GM18868 (cell line): ENCODE data around the gene UBE4B.
"Not testable (repeated sequence)": the region's sequence is repeated elsewhere in the genome, so short reads cannot be mapped to it uniquely, and the experiment has no call there.

Source experiments
- ATAC-seq: cut with Tn5 transposase; IDR thresholded peaks from one replicate; pipeline ENCODE4 v1.9.1; 2021; ENCODE audit warnings: mild to moderate bottlenecking, moderate library complexity; ENCODE audit not compliant: unreplicated experiment

Gene UBE4B

DNA sequence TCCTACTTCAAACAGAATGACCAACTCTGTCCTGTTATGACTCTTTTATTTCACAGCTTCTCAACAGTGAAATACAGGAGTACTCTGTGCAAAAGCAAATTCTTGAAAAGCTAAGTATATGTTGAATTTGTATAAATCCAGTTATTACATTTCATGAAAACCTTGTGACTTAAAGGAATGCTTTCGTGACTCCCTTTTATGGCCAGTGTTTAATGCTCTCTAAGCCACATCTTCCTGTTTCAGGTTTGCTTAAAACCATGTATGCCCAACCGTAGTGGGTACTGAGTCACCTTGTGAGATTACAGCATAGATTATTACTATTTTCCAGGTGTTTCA, 137.4 kb downstream of the UBE4B start:
- peak; percentile 46 for ATAC-seq

DNA sequence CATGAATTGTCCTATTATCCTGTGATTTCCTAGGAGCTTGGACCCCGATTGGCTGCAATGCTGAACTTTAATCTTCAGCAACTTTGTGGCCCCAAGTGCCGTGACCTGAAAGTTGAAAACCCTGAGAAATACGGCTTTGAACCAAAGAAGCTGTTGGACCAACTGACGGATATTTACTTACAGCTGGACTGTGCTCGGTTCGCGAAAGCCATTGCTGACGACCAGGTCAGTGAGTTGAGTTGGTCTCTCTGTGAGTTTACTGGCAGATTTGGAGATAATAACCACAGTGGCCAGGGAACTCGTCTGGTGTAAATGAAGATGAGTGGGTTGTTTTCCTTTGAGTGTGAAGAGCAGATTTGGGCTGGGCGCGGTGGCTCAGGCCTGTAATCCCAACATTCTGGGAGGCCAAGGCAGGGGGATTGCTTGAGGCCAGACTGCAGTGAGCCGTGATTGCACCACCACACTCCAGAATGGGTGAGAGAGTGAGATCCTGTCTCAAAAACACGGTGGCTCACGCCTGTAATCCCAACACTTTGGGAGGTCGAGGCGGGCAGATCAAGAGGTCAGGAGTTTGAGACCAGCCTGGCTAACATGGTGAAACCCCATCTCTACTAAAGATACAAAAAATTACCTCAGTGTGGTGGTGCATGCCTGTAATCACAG, 138.5 kb downstream of the UBE4B start:
- ATAC-seq, result no peak

DNA sequence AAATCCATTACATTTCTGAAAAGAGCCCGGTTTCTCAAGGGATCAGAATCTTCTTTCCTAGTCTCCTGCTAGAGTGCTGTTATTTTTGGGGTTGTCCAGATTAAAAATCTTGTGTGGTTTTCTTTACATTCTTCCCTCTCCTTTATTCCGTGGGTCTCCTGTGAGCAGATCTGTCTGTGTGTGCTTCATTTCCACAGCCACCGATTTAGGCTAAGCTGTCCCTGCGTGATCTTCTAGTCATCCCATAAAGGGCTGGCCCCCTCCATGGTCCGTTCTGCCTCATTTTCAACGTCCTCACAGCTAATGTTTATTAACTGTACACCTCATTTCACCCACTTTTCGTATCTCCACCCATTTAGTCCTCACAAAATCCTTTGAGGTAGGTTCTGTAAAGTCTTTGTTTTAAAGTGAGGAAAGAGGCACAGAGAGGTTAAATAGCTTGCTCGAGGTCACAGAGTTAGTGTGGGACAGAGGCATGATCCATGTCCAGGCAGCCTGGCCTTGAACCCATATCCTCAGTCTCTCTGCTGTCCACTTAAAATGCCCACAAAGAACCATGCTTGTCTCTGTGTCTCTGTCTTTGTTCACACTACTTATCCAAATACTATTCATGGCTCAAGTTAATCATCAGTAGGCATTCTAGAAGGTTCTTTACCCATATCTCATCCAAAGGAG, 139.4 kb downstream of the UBE4B start:
- no peak for ATAC-seq

DNA sequence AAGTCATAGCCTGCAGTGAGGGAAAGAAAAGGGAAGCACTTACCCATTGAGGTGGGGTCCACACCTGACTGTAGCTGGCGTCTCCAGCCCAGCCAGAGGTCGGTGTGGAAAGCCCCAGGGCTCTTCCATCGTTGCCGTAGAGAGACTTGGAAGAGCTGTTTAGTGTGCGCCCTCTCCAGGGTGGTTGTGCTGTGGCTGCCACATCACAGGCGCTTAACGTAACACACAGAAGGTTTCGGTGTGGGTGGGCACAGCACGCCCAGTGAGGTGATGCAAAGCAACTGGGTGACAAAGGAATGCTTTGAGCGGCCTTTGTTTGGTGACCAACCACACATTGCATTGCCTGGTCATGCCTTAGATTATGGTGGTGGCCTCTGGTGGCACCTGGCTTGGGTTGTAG, 140.8 kb downstream of the UBE4B start:
- ATAC-seq, result peak; percentile 72

DNA sequence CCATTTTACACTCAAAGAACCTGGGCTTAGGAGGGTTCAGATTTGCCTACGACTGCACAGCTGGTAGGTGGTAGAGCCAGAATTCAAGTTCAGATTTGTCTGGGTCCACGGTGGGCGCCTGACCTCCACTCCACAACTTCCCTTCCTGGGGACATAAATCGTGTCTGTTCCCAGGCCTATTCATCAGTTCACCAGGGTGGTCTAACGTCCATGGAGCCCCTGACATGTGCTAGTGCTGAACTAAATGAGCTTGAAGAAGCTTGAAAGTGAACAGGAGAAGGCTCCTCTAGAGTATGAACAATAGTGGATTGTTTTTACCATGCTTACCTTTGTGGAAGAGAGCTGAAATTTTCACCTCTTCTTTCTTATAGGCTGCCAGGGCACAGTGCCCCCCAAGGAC, 145.1 kb downstream of the UBE4B start:
- ATAC-seq, result no peak

DNA sequence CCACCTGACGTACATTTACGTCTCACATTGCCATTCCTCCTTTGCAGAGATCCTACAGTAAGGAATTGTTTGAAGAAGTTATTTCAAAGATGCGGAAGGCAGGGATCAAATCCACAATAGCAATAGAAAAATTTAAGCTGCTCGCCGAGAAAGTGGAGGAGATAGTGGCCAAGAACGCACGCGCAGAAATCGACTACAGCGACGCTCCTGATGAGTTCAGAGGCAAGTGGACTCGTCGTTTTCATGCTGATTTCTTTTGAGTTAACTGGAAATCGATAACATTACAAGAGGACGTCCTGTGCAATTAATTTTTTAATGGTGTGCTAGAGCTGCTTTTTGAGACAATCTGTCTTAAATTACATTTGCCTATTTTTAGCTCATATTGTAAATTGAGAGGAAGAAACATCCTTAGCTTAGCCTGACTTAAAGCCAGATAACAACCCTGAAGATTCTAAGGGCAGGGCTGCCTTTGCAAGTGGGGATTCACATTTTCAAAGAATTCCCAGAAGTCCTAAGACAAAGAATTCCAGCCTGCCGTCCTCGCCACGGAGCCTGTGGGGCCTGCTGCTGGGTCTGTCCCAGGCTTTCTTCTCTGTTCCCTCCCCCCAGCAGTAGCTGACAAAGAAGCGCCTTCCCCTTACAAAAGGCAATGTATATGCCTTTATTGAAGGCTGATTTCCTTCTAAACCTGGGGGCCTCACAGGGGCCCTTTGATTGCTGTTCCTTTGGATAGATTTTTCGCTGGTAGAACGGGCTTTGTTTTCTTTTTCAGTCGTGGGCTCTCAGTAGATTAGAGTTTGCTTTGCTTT, 146.0 kb downstream of the UBE4B start:
- no peak for ATAC-seq

DNA sequence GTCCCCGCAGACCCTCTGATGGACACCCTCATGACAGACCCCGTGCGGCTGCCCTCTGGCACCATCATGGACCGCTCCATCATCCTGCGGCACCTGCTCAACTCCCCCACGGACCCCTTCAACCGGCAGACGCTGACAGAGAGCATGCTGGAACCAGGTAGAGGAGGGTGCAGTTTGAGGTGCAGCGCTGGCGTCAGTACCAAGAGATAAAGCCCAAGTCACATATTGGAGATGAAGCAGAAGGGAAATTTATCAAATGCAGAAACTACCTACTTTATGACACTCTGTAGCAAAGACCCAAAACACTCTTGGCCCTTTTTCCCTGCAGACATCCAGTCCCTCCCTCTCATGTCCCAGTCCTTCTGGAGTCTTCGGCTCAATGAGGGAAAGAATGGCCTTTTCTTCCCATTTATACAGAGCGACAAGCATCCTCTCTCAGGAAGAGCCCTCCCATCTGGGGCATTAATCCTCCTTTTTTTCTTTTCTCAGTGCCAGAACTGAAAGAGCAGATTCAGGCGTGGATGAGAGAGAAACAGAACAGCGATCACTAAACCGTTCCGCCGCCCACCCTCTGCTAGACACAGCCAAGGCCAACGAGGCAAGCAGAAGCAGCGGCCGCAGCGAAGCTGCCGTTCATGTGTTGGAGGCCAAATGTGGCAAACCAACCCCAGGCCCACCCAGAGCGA, 146.8 kb downstream of the UBE4B start:
- no peak for ATAC-seq

DNA sequence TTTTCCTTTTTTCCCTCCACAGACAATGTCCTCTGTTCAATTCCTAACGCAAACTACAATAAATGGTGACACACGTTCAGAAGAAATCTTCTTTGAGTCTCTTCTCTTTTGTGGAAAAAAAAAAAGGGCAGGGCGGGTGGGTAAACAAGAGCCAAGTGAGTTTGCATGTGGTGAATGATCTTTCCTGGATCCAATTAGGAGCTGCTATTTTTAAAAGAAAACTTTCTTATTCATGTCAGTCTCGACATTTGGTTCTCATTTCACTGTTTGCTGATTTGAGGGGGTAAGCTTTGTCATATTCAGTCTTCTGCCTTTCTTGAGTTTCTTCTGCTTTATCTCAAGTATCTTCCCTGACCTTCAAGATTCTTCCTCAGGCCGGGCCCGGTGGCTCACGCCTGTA, 148.4 kb downstream of the UBE4B start:
- ATAC-seq, result no peak

DNA sequence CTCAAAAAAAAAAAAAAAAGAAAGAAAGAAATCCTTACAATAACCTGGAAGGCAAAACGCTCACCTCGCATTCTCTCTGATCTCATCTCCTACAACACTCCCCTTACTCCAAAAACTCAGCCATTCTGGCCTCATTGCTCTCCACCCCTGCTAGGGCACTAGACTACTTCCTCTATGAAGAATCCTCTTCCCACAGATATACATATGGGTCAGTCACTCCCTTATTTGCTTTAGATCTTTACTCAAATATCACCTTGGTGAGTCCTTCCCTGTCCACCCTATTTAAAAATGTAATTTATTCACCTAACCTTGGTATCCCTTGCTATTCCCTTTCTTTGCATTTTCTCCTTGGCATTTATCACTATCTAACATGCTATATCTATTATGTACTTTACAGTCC, 153.0 kb downstream of the UBE4B start:
- no peak for ATAC-seq

DNA sequence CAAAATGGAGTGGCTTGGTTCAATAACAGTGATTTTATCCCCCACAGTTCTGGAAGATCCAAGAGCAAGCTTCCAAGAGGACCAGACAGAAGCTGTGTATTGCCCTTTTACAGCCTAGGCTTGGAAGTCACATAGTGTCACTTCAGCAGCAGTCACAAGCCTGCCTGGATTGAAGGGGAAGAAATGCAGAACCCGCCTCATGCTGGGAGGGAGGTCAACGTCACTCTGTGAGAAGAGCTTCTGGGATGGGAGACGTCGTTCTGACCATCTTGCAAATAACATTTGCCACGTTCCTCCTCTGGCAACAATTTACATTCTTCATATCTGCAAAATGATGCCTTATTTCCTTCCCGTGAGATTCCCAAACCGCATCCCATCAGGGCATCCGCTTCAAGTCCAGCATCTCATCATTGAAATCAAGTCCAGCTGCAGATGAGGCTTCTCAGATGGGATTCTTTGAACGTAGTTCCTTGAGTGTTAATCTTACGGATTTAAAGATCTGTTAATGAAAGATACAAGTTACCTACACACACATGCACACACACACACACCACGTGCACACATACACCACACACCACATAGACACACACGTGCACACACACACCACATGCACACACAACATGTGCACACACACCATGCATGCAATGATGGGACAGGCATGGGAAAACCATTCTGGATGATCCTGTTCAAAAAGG, 153.7 kb downstream of the UBE4B start:
- ATAC-seq, result no peak

DNA sequence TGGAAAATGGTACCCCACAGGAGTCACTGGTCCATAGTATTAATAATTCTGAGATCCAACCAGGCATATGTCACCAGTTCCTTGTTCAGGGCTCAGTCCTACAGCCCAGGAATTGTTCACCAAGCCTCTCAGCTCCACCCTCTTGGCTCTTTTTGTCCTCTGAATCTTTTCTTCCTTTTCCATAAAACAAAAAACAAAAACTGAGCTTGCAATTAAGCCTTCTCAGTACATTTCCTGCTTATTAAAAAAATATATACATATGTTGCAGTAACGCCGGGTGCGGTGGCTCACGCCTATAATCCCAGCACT, 154.2 kb downstream of the UBE4B start:
- no peak for ATAC-seq

DNA sequence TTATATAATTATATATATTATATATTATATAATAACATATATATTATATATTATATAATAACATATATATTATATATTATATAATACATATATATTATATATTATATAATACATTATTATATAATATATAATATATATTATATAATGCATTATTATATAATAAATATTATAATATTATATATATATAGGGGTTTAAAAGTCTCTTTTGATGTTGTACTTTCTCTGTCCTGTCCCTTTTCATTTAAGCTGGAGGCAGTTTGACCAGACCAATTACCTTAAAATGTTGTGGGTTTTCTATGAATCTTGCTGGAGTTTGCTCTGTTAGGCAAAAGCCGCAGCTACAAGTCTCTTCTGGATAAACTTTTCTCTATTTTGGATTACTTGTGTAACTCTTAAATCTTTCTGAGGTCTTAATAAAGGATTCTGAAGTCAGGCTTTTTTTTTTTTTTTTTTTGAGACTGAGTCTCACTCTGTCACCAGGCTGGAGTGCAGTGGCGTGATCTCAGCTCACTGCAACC, 155.4 kb downstream of the UBE4B start:
- no peak for ATAC-seq

DNA sequence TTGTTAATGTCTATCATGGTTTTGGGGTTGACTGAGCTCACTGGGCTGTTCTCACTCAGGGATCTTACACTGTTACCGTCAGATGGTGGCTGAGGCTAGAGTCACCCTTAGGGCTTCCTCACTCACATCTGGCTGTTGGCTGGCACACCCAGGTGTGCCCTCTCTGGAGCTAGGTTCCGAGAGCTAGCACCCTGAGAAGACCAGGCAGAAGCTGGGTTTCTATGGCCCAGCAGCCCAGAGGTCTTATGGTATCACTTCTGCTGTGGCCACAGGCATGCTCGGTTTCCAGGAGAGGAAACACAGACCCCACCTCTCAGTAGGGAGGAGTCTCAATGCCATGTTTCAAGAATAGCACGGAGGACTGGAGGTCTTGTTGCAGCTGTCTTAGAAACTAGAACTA, 156.9 kb downstream of the UBE4B start:
- no peak for ATAC-seq

DNA sequence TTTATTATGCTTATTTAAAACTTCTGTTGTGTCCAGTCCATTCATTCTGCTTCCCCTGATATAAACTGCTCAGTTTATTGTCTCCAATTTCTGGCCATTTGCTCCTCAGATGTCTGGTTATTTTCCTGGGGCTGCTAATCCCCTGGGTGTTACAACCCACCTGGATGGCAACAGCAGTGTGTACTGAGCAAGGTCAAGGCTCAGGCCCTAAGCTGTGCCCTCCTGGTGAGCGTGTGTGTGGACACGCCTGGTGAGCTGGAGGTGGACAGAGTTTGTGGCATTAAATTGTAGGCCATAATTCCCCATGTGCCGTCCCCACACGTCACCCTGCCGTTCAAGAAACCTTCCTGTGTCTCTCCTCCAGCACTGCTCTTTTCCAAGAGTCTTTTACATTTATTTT, 159.5 kb downstream of the UBE4B start:
- ATAC-seq, result no peak

DNA sequence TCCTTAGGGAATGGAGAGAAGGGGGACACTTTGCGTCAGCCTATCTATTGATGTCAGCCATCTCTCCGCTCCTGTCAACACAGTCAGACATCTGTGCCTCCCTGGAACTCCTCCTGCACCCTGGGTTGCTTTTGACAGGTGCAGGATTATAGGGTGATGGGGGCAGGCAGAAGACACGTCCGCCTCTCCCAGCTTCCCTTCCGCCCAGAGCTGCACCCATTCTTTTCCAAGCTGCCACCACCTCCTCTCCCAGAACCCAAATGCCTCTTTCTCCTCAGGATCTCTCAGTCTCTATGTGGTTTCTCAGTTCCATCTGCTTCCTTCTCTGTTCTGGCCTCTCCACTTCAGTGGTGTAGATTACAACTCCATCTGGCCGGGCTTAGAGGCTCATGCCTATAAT, 160.5 kb downstream of the UBE4B start:
- no peak for ATAC-seq

DNA sequence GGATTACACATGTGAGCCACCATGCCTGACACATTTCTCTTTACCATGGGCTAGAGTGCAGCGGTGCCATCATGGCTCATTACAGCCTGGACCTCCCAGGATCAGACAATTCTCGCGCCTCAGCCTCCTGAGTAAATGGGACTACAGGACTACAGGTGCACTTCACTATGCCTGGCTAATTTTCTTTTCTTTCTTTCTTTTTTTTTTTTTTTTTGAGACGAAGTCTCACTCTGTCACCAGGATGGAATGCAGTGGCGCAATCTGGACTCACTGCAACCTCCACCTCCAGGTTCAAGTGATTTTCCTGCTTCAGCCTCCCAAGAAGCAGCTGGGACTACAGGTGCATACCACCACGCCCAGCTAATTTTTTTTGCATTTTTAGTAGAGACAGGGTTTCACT, 162.8 kb downstream of the UBE4B start:
- no peak for ATAC-seq

DNA sequence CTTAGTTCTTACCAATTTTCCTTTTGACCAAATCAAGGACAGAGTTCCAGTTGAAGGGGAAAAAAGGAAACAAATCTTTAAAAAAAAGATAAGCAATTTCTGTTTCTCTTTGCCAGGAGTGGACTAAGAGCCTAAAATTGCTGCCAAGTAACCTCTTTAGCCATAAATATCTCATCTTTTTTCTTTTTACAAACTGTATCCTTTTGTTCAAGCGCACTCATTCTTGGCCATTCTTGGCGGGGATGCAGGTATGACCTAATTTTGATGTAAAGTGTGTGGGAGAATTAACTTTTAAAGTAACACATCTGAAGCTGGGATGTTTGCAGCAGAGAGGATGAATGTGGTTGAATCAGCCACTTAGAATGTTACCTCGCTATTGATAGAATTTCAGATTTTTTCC, 164.2 kb downstream of the UBE4B start:
- ATAC-seq, result no peak

DNA sequence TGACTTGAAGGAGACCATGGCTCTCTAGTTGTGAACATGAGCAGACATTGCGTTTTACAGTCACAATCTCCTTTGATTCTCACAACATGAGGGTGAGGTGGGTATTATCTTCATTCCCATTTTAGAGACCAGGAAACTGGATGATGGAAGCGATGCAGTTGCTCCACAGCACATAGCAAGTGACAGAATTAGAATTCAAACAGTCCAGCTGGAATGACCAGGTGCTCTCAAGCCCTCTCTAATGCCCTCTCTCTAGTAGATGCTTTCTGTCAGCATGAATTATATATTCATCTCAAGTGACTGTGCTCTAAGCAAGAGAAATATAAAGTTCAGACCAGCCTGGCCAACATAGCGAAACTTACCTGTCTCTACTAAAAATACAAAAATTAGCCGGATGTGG, 167.9 kb downstream of the UBE4B start:
- no peak for ATAC-seq

DNA sequence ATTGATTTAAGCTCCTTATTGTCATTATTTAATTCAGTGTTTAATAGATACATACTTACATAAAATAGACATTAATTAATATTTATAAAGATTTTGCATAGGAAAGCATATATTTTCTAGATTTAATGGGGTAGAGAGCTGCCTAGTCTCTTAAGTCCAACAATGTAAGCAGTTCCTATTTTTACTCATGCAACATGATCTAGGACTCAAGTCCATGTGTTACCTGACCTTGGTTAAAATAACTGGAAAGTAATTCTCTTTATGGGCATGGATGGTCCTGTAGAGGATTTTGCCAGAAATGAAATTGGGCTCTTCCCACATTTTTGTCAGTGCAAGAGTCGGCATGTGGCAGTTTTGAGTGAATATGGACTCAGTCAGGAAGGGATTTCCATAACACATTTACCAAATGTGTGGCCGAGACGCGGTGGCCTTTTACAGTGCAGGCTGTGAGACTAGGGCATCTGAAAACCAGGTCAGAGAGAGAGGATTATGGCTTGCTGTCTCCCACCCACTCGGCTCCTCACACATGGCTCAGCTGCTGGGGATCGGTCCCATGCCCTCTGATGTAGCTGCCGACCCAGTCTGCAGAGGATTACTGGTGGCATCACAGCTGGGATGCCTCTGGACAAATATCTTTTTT, 171.4 kb downstream of the UBE4B start:
- ATAC-seq, result no peak

DNA sequence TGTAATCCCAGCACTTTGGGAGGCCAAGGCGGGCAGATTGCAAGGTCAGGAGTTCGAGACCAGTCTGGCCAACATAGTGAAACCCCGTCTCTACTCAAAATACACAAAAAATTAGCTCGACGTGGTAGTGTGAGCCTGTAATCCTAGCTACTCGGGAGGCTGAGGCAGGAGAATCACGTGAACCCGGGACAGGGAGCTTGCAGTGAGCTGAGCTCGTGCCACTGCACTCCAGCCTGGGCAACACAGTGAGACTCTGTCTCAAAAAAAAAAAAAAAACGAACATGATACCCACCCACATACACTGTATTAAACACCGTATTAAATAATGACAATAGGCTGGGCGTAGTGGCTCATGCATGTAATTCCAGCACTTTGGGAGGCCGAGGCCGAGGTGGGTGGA, 172.4 kb downstream of the UBE4B start:
- ATAC-seq, result not testable (repeated sequence)

DNA sequence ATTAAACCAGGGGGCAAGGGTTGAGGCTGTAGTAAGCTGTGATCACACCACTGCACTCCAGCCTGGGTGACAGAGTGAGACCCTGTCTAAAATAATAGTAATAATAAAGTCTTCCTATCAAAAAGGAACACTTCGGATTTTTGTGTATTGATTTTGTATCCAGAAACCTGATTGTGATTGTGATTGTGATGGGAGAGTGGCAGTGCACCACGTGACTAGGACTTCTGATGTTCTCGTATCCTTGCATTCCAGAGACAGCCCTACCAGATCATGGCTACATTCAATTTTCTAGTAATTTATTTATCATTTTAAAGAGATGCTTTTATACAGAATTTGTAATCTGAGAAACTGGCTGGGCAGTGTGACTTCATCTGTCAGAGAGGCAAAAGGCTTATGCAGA, 175.1 kb downstream of the UBE4B start:
- no peak for ATAC-seq
